GM18505 (cell line): ENCODE results near the gene OPTC.
"Not testable (repeated sequence)": the region's sequence is repeated elsewhere in the genome, so short reads cannot be mapped to it uniquely, and the experiment has no call there.

Experiments used
- ATAC-seq: cut with Tn5 transposase; IDR thresholded peaks from one replicate; pipeline ENCODE4 v1.9.1; 2021; ENCODE audit not compliant: unreplicated experiment
- POLR2A ChIP-seq: IDR thresholded peaks from 4 replicates; pipeline ENCODE4 v1.6.1; 2011; ENCODE audit warnings: borderline replicate concordance; ENCODE audit not compliant: insufficient read depth, insufficient read length; ENCODE audit errors: extremely low read depth

OPTC gene

GRCh38 chr1:203493901-203494300 lies at the start of gene OPTC:
OPTC (plus strand) TSS chr1:203494153; CDS start chr1:203496006, 1,853 bp downstream.
- no peak for TF ChIP-seq POLR2A
- ATAC-seq = no peak

GRCh38 chr1:203444171-203444576 lies 49.8 kb upstream of the OPTC start:
- ATAC-seq = no peak
- TF ChIP-seq POLR2A = no peak

- TF ChIP-seq POLR2A = no peak
- no peak for ATAC-seq
These were observed 46.8 kb upstream of the OPTC start for GRCh38 chr1:203447151-203447550.

- ATAC-seq = not testable (repeated sequence)
These were observed 46.4 kb upstream of the OPTC start for GRCh38 chr1:203447598-203447997.

GRCh38 chr1:203448521-203449061 lies 45.4 kb upstream of the OPTC start:
- no peak for TF ChIP-seq POLR2A
- ATAC-seq = no peak

- no peak for ATAC-seq
- TF ChIP-seq POLR2A = no peak
These were observed 44.0 kb upstream of the OPTC start for GRCh38 chr1:203450001-203450400.

GRCh38 chr1:203450479-203451149 lies 43.3 kb upstream of the OPTC start:
- TF ChIP-seq POLR2A = no peak
- ATAC-seq = no peak

- ATAC-seq = no peak
- TF ChIP-seq POLR2A = no peak
These were observed 41.8 kb upstream of the OPTC start for GRCh38 chr1:203451836-203452784.

GRCh38 chr1:203453016-203453415 lies 40.9 kb upstream of the OPTC start:
- no peak for ATAC-seq

GRCh38 chr1:203453616-203454015 lies 40.3 kb upstream of the OPTC start:
- TF ChIP-seq POLR2A = no peak
- no peak for ATAC-seq

More at GRCh38 chr1:203453016-203453415, 40.9 kb upstream of the OPTC start:
- TF ChIP-seq POLR2A = no peak

GRCh38 chr1:203454986-203455471 lies 38.9 kb upstream of the OPTC start:
- ATAC-seq = no peak

GRCh38 chr1:203455706-203456105 lies 38.2 kb upstream of the OPTC start:
- TF ChIP-seq POLR2A = no peak
- ATAC-seq = no peak

More at GRCh38 chr1:203454986-203455471, 38.9 kb upstream of the OPTC start:
- TF ChIP-seq POLR2A = no peak

GRCh38 chr1:203456577-203456976 lies 37.4 kb upstream of the OPTC start:
- ATAC-seq = no peak
- no peak for TF ChIP-seq POLR2A

- no peak for TF ChIP-seq POLR2A
- ATAC-seq = no peak
These were observed 35.9 kb upstream of the OPTC start for GRCh38 chr1:203458078-203458477.

GRCh38 chr1:203459671-203460201 lies 34.2 kb upstream of the OPTC start:
- no peak for ATAC-seq
- no peak for TF ChIP-seq POLR2A
